Midbrain (tissue), 1 donor: ENCODE results near the gene PABPC3.

Experiments used
- DNase-seq: peaks from one replicate; lab custom pipeline; 2025; lab: John Stamatoyannopoulos, UW

The PABPC3 gene

DNA sequence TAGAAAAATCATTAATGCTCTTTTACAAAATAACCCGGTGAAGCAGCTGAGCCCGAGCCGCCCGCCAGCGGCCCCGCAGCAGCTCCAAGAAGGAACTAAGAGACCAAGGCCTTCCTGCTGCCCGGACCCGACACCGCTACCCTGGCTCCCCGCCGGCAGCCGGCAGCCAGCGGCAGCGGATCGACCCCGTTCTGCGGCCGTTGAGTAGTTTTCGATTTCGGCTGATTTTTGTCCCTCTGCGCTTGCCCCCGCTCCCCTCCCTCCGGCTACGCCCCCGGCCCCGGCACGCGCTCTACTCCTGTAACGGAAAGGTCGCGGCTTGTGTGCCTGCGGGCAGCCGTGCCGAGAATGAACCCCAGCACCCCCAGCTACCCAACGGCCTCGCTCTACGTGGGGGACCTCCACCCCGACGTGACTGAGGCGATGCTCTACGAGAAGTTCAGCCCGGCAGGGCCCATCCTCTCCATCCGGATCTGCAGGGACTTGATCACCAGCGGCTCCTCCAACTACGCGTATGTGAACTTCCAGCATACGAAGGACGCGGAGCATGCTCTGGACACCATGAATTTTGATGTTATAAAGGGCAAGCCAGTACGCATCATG lies at the start of gene PABPC3:
Gene PABPC3, plus strand, starts transcription at position 286 of the 603 bp plus-strand sequence. Its CDS starts 63 bp downstream, at position 349.
- no peak for DNase-seq

- peak; percentile 25 for DNase-seq
These were observed 49.5 kb upstream of the PABPC3 start for GRCh38 chr13:25046274-25046984.

- peak; percentile 39 for DNase-seq
These were observed 48.9 kb upstream of the PABPC3 start for GRCh38 chr13:25046985-25047511.

GRCh38 chr13:25051065-25051464 lies 44.9 kb upstream of the PABPC3 start:
- no peak for DNase-seq

DNA sequence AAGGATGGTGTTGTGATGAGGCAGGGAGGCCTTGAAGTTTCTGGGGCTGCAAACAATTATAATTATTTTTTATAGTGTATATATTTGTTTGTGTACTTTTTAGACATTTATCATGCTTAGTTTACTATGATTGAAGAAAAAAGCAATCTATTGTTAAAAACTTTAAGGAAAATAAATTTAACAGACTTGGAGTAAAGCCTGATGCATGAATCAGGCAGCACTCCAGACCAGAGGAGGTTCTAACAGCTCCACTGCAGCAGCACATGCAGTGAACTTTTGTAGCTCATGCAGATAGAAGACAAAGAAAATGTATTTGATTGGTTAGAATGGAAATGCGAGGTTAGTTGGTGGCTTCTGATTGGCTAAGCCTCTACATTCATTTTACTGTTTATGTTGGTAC lies 36.8 kb upstream of the PABPC3 start:
- DNase-seq, result no peak

- no peak for DNase-seq
These were observed 36.0 kb upstream of the PABPC3 start for GRCh38 chr13:25059958-25060357.

- no peak for DNase-seq
These were observed 33.5 kb upstream of the PABPC3 start for GRCh38 chr13:25062479-25062878.

DNA sequence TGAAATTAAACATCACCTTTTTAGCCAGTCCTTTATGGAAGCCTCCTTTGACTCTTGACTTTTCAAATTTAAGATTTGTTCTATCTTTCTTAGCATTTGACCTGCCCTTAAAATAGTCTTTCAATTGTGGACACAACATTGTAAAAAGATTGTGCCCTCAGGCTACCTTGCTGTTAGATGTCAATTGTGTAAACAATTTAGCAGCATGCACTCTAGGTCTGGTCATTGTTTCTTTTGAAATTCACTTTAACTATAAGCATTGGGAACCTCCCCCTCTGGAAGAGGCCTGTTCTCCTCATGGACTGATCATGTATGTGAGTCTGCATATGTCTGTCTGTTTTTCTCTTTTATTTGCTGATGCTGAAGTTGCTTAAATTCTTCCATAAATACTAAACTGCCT lies 31.5 kb upstream of the PABPC3 start:
- no peak for DNase-seq

- DNase-seq, result no peak
These were observed 29.8 kb upstream of the PABPC3 start for GRCh38 chr13:25065974-25066770.

GRCh38 chr13:25067064-25067463 lies 28.9 kb upstream of the PABPC3 start:
- DNase-seq, result no peak

- DNase-seq, result no peak
These were observed 27.1 kb upstream of the PABPC3 start for GRCh38 chr13:25068810-25069209.

- DNase-seq, result no peak
These were observed 26.7 kb upstream of the PABPC3 start for GRCh38 chr13:25069236-25069635.

DNA sequence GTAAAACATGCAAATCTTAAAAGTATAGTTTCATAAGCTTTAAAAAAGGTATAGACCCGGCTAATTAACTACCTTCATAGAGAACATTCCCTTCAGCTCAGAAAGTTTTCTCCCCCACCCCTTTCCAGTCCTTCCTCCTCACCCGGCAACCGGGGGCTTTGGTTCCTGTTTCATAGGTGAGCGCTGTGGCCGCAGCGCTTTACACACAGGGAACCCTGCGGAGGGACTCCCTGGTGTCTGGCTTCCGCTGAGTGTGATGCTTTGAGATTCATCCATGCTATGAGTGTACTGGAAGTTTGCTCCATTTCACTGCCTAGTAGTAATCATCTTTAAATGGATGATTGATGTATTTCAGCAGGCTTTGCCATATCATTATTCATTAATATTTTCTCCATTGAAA lies 26.0 kb upstream of the PABPC3 start:
- no peak for DNase-seq

DNA sequence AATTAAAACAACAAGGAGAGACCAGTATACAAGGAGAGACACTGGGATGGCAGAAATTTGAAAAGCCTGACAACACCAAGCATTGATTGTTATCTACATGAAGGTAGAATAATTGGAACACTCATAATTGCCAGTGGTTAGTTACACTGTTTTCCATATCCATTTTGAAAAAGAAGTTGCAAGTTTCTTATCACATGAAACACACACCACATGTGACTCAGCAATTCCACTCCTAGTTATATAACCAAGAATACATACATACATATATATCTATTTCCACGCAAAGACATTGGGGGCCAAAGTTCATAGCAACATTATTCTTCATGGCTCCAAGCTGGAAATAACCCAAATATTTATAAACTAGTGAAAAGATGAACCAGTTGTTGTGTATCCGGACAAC lies 15.2 kb upstream of the PABPC3 start:
- DNase-seq, result no peak

- DNase-seq, result peak; percentile 8
These were observed 11.8 kb upstream of the PABPC3 start for GRCh38 chr13:25084096-25084495.

DNA sequence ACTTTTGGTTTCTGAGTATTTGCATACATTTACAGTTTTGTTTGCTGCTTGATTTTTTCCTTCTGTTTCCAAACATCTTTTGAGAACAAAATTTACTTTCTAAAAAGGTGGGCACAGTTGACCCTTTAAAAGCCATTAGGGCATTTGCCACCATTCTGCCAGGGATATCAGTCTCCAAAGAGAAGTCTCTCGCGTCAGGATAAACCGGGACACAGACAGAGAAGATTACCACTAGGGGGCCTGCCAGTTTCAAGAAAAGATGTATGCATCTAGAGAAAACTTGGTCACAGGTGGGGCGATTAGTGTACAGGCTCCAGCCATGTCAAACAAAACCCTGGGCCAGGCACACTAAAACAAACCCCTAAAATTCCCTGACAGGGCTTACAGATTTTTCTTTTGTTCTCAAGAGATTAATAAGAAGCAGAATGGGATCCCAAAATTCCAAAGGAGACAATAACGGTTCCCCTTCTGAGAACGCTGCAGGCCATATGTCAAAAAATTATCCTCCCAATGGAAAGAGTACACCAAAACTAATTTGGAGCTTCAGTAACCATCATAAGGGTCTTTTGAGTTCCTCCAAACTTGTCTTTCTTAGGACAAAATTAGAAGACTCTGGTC lies 10.7 kb upstream of the PABPC3 start:
- DNase-seq, result peak; percentile 82

DNA sequence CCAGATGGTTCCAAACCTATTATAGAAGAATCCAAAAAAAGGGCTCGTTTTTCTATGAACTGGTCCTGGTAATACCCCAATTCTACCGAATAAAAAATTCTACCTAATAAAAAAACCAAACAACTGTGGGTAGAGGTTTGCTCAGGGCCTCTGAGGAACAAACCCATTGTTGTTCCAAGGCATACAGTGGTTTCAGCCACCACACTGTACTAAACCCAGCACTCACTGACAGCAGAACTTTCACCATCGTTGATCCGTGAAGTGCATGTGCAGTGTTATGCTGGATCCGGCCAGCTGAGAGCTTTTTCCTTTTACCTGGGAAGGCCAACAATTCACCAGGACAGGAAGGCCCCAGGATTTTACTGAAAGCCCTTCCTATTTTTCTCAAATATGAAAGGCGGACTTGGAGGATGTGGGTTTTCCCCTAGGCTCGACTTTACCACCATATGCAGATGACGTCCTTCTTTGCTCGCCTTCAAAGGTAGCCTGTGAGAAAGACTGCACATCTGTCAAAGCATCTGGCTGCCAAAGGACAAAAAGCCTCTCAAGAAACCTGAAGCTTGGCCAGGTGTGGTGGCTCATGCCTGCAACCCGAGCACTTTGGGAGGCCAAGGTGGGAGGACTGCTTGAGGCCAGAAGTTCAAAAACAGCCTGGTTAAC lies 7.2 kb upstream of the PABPC3 start:
- no peak for DNase-seq

DNA sequence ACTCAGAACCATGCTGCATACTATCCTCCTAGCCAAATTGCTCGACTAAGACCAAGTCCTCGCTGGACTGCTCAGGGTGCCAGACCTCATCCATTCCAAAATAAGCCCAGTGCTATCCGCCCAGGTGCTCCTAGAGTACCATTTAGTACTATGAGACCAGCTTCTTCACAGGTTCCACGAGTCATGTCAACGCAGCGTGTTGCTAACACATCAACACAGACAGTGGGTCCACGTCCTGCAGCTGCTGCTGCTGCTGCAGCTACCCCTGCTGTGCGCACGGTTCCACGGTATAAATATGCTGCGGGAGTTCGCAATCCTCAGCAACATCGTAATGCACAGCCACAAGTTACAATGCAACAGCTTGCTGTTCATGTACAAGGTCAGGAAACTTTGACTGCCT lies 1.5 kb downstream of the PABPC3 start:
- no peak for DNase-seq

DNA sequence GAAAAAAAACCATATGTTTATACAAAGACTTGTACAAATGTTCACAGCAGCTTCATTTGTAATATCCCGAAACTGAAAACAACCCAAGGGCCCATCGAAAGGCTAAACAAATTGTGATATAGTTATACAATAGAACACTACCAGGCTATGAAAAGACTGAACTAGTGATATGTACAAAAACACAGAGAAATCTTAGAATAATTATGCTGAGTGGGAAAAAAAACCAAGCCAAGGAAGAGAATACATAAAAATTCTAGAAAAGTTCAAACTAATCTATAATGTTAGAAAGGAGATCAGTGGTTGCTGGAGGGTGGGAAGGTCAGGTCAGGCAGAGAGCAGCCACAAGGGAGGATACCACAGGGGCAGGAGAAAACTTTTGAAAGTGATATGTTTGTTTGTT lies 7.8 kb downstream of the PABPC3 start:
- no peak for DNase-seq

DNA sequence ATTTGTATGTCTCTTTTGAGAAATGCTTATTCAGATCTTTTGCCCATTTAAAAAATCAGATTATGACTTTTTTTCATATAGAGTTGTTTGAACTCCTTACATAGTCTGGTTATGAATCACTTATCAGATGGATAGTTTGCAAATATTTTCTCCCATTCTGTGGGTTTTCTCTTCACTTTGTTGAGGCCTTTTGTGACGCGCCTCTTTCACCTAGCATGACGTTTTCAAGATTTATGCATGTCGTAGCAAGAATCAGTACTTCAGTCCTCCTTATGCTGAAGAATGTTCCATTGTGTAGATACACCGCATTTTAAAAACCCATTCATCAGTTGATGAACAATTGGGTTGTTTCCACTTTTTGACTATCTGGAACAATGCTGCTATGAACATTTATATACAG lies 13.4 kb downstream of the PABPC3 start:
- DNase-seq, result no peak

DNA sequence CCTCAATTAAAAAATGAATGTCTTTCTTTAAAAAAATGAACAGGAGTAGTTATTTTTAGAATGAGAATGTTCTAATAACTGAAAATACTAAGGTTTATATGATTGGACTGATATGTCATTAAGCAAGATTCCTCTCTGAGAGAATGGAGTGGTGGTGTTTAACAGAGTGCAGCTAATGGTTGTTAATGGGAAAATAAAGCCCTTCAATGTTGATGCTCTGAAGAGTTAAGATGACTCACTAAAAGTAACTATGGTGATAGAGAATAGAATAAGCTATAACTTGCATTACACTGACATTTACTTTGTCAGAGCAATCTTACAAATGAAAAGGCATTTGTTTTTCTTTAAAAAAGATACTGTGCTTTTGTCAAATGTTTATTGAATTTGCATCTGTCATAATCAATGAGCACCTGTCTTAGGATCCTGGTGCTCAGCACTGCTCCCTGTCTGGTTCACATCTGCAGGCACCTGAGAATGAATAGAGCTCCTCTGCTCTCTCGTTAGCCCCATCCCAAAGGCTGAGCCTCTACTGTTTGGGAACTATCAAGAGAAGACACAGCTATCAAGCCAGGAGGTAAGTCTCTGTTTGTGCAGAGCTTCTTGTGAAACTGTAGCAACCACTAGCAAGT lies 15.1 kb downstream of the PABPC3 start:
- DNase-seq, result no peak
